ENCODE data around the gene JPH4. TPM values are rescaled to one million over a fixed set of nuclear protein-coding genes. Genes with fewer than 3 reads are reported as not detected.

The JPH4 gene
- total RNA-seq, 2 experiments from 2014 or later = not detected

Other genes starting within 250 kb of the JPH4 start
- gene SLC22A17, start 225.9 kb downstream of the JPH4 start, total RNA-seq = 1 to 10 TPM; 3.0 to 3.4 TPM
- gene EFS, start 213.6 kb downstream of the JPH4 start, total RNA-seq = not detected
- not detected for gene IL25, start 206.0 kb downstream of the JPH4 start, total RNA-seq
- not detected for gene CMTM5, start 201.7 kb downstream of the JPH4 start, total RNA-seq
- under 1 TPM; 0.07 to 0.08 TPM for gene MYH6, start 170.5 kb downstream of the JPH4 start, total RNA-seq
- under 1 TPM; 0.04 to 0.07 TPM for gene MYH7, start 143.1 kb downstream of the JPH4 start, total RNA-seq
- 10 to 100 TPM; 46.4 to 47.3 TPM for gene NGDN, start 109.1 kb downstream of the JPH4 start, total RNA-seq
- gene ZFHX2, start 27.0 kb downstream of the JPH4 start, total RNA-seq = 1 to 10 TPM; 1.0 to 1.1 TPM
- gene THTPA, start 22.5 kb downstream of the JPH4 start, total RNA-seq = 10 to 100 TPM in 1 of 2 experiments, 1 to 10 TPM in 1; 8.1 to 12.7 TPM
- 100 to 1,000 TPM; 306 to 333 TPM for gene AP1G2, start 11.0 kb downstream of the JPH4 start, total RNA-seq
- gene DHRS2, start 57.6 kb upstream of the JPH4 start, total RNA-seq = under 1 TPM; 0.44 to 0.50 TPM

Data from activated CD4-positive, alpha-beta T cell treated with anti-CD3 and anti-CD28 coated beads, Interleukin-2, amount 10 ng/mL, durations not matched to agents 7 days and 5 days (primary cell).